Keratinocyte (primary cell): ENCODE measurements around the gene GSTM1.

Source experiments
- EZH2 ChIP-seq: IDR thresholded peaks from one replicate; pipeline ENCODE4 v1.6.1; 2012; ENCODE audit warnings: inconsistent platforms, mild to moderate bottlenecking, low read length, moderate library complexity
- TF ChIP-seq, protein P1 (sequence below), 3 experiments: IDR thresholded peaks in 1 of 3; conservative IDR thresholded peaks in 1 of 3; optimal IDR thresholded peaks in 1 of 3; 2 replicates in 2 of 3; 3 replicates in 1 of 3; pipeline versions ENCODE3 to v1.5.1; 2011; ENCODE audit warnings: low read length in 3 of 3, mild to moderate bottlenecking in 3 of 3, moderate library complexity in 2 of 3, control low read depth in 1 of 3, inconsistent platforms in 1 of 3; ENCODE audit not compliant: insufficient read depth in 2 of 3; ENCODE audit errors: extremely low read depth in 1 of 3

DNA sequence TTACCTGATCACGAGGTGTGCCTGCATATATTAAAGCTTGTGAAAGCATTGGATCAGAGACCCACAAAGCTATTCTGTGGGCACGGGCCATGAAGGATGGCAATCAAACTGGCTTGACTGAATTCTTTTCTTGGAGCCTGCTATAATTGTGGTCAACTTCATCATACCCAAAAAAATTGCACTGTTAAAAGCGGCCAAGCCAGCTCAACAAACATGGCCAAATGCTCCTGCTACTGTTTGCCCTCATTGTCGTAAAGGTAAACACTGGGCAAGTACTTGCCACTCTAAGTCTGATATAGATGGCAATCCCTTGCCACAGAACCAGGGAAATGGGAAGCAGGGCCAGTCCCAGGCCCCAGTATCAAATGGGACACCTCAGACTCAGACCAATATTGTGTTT lies 17.8 kb downstream of the GSTM1 start:
- TF ChIP-seq, protein P1, sequence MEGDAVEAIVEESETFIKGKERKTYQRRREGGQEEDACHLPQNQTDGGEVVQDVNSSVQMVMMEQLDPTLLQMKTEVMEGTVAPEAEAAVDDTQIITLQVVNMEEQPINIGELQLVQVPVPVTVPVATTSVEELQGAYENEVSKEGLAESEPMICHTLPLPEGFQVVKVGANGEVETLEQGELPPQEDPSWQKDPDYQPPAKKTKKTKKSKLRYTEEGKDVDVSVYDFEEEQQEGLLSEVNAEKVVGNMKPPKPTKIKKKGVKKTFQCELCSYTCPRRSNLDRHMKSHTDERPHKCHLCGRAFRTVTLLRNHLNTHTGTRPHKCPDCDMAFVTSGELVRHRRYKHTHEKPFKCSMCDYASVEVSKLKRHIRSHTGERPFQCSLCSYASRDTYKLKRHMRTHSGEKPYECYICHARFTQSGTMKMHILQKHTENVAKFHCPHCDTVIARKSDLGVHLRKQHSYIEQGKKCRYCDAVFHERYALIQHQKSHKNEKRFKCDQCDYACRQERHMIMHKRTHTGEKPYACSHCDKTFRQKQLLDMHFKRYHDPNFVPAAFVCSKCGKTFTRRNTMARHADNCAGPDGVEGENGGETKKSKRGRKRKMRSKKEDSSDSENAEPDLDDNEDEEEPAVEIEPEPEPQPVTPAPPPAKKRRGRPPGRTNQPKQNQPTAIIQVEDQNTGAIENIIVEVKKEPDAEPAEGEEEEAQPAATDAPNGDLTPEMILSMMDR (optimal IDR thresholded peaks at IDR 0.05 in 1 of 3, IDR thresholded peaks at IDR 0.05 in 1 of 3, conservative IDR thresholded peaks at IDR 0.05 in 1 of 3; ENCODE audit: extremely low read depth in 1 of 3, insufficient read depth in 2 of 3, low read length in 3 of 3): no peak
- no peak for TF ChIP-seq EZH2
